Measurements from ENCODE around the gene TCEAL3. TPM values are rescaled to one million over a fixed set of nuclear protein-coding genes. Genes with fewer than 3 reads are reported as not detected.
A peak's percentile ranks its signal among the peaks of the same experiment; 100 is the strongest.

The TCEAL3 gene
- total RNA-seq = 10 to 100 TPM in 1 of 3 donors, 1 to 10 TPM in 2; 3.3 to 29.7 (median 9.6) TPM
- long read RNA-seq, donor 1, transcript TCEAL3-202 (3 exons, 1,113 nt) = major isoform, 42 of 58 reads
- long read RNA-seq, donor 1, partial matches to known transcripts = 9 of 58 reads
- long read RNA-seq, donor 1, other reads (novel, unspliced or antisense) = 5 of 58 reads
- long read RNA-seq, donor 2, transcript TCEAL3-202 (3 exons, 1,113 nt) = major isoform, 11 of 16 reads
- long read RNA-seq, donor 2, partial matches to known transcripts = 1 of 16 reads
- long read RNA-seq, donor 2, other reads (novel, unspliced or antisense) = 1 of 16 reads

DNA sequence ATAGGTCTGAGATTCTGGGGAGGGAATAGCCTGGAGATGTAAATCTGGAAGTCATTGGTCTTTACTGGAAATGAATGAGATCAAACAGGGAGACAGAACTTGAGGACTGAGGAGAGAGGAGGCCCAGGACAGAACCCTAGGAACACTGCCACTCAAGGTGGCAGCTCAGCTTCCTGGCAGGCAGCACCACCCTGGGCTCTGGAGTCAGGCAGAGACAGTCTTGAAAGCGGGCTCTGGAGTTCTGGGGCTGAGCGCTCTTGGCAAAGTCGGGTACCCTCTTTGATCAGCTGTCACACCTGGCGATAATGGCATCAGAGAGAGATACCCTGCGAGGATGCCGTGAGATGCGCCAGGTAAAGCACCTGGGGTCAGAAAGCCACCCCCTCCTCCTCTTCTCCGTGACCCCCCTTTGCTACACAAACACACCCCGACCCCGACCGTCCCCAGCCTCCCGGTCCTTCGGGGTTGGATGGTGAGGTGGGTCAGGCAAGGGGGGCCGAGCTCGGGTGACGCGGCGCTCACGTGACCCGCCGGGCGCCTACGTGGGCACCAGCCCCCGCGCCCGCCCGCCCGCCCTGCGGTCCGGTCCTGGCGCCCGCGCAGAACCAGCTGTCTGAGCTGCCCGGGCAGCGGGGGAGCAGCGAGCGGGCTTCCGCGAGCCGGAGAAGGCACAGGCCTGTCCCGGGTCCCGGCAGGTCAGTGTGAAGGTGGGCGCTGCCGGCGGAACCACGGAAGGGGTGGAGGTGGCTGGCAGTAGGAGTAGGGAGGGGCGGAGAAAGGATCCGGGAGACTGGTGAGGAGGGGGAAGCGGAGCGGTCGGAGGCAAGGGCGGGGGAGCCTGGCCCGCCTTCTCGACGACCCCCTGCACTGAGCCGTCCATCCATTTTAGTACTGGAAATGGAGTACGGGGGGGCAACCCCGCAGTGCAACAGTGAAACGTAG lies at the start of gene TCEAL3:
Gene TCEAL3 (plus strand): TSS at position 600 of the 942 bp plus-strand sequence. CDS start 1,102 bp downstream, outside the sequence.
- DNase-seq (peak; percentile 44 to 66 (median 62)), ATAC-seq (peak; percentile 86)
- Histone ChIP-seq H3K4me1 (ENCODE audit: low read depth) (no peaks in the 10 kb centered on the region), H3K4me3 (peak within 1 kb of the TSS; percentile 24), H3K36me3 (ENCODE audit: low read depth) (no peaks in the 10 kb centered on the region), H3K9me3 (no peaks in the 10 kb centered on the region)
- intact Hi-C loops (cut with DNase I, micrococcal nuclease) = no loop called here
- TF ChIP-seq, protein P1, sequence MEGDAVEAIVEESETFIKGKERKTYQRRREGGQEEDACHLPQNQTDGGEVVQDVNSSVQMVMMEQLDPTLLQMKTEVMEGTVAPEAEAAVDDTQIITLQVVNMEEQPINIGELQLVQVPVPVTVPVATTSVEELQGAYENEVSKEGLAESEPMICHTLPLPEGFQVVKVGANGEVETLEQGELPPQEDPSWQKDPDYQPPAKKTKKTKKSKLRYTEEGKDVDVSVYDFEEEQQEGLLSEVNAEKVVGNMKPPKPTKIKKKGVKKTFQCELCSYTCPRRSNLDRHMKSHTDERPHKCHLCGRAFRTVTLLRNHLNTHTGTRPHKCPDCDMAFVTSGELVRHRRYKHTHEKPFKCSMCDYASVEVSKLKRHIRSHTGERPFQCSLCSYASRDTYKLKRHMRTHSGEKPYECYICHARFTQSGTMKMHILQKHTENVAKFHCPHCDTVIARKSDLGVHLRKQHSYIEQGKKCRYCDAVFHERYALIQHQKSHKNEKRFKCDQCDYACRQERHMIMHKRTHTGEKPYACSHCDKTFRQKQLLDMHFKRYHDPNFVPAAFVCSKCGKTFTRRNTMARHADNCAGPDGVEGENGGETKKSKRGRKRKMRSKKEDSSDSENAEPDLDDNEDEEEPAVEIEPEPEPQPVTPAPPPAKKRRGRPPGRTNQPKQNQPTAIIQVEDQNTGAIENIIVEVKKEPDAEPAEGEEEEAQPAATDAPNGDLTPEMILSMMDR (IDR thresholded peaks at IDR 0.05) = no peak

DNA sequence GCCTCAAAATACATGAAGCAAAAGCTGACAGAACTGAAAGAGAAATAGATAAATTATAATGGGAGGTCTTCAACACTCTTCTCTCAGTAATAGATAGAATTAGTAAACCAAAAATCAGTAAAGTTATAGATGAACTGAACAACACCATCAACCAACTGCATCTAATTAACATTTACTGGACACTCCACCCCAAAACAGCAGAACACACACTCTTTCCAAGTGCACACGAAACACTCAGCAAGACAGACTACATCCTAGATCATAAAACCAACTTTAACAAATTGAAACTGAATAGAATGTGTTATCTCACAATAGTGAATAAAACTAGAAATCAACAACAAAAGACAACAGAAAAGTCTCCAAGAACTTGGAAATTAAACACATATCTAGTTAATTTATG lies 47.5 kb upstream of the TCEAL3 start:
- no peaks in the 10 kb centered on the region for H3K9me3 ChIP-seq
- TF ChIP-seq, protein P1 (IDR thresholded peaks at IDR 0.05) = no peak
- intact Hi-C loops (cut with DNase I, micrococcal nuclease) = no loop called here
- no peaks in the 10 kb centered on the region for H3K36me3 ChIP-seq (ENCODE audit: low read depth)
- ATAC-seq = no peak
- no peaks in the 10 kb centered on the region for H3K4me1 ChIP-seq (ENCODE audit: low read depth)
- no peak overlapping the region for H3K4me3 ChIP-seq
- no peak for DNase-seq

DNA sequence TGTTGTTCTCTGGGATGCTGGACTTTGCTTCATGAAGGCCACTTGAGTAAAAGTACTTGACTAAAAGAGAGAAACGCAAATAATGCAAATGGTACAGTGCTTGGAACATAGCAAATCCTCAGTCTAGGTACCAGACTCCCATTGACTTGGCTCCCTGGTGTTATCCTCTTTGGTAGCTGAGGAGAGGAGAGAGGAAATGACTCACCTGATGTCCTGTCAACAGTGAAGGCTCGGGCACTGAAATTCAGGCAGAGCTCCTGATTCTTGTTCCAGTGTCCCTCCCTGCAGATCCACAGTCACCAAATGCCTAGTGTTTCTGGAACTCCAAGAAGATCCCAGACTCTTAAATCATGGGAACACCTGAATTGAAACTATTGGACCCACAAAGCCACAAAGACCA lies 45.0 kb upstream of the TCEAL3 start:
- no peak for DNase-seq
- TF ChIP-seq, protein P1 (IDR thresholded peaks at IDR 0.05) = no peak
- ATAC-seq = no peak

GRCh38 chrX:103565197-103565596 lies 42.6 kb upstream of the TCEAL3 start:
- intact Hi-C loops (cut with DNase I, micrococcal nuclease) = no loop called here
- ATAC-seq (no peak), DNase-seq (no peak)
- no peaks in the 10 kb centered on the region for H3K36me3 ChIP-seq (ENCODE audit: low read depth)
- TF ChIP-seq, protein P1 (IDR thresholded peaks at IDR 0.05) = no peak
- no peak overlapping the region for H3K4me3 ChIP-seq
- H3K4me1 ChIP-seq (ENCODE audit: low read depth) = no peaks in the 10 kb centered on the region
- no peaks in the 10 kb centered on the region for H3K9me3 ChIP-seq

More for the DNA sequence above, 45.0 kb upstream of the TCEAL3 start:
- Histone ChIP-seq H3K4me3 (no peak overlapping the region), H3K4me1 (ENCODE audit: low read depth) (no peaks in the 10 kb centered on the region), H3K9me3 (no peaks in the 10 kb centered on the region), H3K36me3 (ENCODE audit: low read depth) (no peaks in the 10 kb centered on the region)
- intact Hi-C loops (cut with DNase I, micrococcal nuclease) = no loop called here

GRCh38 chrX:103565752-103566151 lies 42.0 kb upstream of the TCEAL3 start:
- TF ChIP-seq, protein P1 (IDR thresholded peaks at IDR 0.05) = no peak
- no peak for DNase-seq

More at GRCh38 chrX:103565752-103566151, 42.0 kb upstream of the TCEAL3 start:
- no peaks in the 10 kb centered on the region for H3K9me3 ChIP-seq
- intact Hi-C loops (cut with DNase I, micrococcal nuclease) = no loop called here
- peak; percentile 37 for ATAC-seq
- no peak overlapping the region for H3K4me3 ChIP-seq
- H3K4me1 ChIP-seq (ENCODE audit: low read depth) = no peaks in the 10 kb centered on the region
- no peaks in the 10 kb centered on the region for H3K36me3 ChIP-seq (ENCODE audit: low read depth)
